NCI-H226 (cell line): ENCODE results near the gene ZNF580.

Experiments used
- DNase-seq: peaks from one replicate; pipeline ENCODE4 v3.0.0-alpha.2; 2015

ZNF580 gene

GRCh38 chr19:55679343-55680257 lies 38.8 kb downstream of the ZNF580 start:
- DNase-seq = no peak

- DNase-seq = no peak
Observed at GRCh38 chr19:55680339-55681130, 39.7 kb downstream of the ZNF580 start.

DNA sequence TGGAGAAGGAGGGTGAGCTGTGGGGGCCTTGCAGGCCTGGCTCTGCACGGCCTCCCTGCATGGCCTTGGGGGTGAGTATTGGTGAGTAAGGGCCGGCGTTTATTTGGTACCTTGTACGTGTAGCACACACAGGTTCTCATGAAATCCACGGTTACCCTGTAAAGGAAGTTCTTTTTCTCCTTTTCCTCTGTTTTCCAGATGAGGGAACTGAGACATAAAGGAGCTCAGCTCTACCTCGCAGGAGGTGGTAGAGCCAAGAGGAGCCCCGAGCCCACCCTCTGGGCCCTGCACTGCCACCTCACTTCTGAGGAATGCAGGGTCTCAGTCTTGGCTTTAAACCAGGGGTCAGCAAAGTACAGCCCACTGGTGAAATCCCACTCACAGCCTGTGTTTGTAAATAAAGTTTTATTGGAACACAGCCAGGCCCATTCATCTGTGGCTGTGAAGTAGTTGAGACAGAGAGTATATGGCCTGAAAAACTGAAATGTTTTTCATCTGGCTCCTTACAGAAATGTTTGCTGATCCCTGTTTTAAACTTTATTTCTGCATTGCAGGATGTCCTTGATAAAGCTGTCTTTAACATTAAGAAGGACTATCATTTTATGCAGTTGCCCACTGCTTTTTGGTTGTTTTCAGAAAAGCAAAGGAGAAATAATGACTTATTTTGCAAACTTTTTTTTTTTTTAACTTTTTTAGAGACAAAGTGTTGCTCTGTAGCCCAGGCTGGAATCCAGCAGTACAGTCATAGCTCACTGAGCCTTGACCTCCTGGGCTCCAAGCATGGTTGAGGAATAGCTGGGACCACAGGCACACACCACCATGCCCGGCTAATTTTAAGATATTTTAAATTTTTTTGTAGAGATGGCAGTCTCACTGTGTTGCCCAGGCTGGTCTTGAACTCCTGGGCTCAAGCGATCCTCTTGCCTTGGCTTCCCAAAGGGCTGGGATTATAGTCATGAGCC lies 40.6 kb downstream of the ZNF580 start:
- no peak for DNase-seq

GRCh38 chr19:55683449-55684261 lies 42.9 kb downstream of the ZNF580 start:
- DNase-seq = no peak

DNA sequence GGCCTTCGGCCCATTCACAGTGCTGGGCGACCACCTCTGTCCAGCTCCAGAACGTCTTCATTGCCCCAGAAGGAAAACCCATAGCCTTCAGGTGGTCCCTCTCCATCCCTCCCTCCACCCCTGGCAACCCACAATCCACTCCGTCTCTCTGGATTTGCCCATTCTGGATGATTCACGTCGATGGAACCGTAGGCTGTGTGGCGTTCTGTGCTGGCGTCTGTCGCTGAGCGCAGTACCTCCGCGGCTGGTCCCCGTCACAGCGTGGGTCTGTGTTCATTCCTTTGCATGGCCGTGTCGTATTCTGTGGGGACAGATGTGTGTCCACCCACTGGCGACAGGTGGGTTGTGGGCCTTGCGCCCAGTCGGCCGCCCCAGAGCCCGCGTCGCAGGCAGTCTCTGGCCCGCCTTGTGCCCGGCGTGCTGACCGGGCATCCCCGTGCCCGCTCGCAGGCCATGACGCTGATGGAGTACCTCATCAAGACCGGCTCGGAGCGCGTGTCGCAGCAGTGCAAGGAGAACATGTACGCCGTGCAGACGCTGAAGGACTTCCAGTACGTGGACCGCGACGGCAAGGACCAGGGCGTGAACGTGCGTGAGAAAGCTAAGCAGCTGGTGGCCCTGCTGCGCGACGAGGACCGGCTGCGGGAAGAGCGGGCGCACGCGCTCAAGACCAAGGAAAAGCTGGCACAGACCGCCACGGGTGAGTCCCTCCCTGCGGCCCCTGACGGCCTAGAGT lies 44.3 kb downstream of the ZNF580 start:
- DNase-seq = no peak

DNA sequence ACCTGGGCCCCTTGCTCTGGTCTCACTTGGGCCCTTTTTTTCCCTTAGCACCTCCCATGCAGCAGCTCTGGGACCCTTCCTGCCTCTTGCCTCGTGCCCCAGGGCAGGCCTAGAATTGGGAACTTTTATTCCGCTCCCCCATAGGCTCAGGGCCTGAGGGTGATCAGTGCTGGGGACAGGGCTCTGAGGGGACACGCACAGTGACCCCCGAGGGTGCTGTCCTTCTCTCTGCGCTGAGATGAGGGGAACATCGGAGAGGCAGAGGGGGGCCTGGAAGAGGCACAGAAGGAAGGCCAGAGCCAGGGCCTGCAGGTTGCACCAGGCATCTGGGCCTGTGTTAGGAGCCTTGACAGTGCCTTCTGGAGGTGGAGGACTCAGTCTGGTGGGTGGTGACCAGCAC lies 45.0 kb downstream of the ZNF580 start:
- no peak for DNase-seq

GRCh38 chr19:55686311-55687050 lies 45.7 kb downstream of the ZNF580 start:
- no peak for DNase-seq

DNA sequence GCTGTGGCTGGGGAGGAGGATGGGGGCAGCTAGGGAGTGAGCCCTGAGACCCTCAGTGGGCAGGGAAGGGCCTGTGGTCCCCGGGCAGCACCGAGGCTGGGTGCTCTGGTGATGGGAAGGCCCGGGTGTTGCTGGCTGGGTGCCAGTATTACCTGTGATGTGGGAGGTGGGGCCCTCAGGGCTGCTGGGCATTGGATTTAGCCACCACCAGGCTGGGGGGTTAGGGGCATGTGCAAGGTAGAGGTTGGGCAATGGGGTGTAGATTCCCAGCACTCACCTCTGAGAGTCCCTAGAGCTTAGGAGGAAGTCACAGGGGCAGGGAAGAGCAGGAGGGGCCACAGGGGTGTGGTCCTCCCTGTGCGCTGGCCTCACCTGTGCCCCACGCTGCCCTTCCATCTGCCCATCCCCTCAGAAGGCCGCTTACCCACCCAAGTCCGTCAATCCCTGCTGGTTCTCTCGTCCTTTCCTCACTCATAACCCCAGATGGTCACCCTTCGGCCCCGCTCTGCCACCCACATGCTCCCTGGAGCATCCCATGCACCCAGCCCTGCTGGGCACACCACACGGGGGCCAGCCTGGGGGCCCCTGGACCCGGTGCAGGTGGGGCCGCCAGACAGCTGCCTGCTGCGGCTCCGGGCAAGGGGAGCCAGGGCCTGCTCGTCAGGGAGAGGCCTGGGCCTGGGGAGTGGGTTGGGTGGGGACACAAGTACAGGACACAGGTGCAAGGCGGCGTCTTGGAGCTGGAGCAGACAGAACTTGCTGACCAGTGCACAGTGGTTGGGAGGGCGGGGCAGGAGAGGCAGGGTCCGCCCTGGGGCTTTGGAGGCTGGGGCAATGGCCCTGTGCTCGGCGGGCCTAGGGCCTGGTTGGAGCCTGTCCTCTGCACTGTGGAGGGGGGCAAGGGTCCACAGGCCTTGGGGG lies 46.7 kb downstream of the ZNF580 start:
- DNase-seq = no peak

DNA sequence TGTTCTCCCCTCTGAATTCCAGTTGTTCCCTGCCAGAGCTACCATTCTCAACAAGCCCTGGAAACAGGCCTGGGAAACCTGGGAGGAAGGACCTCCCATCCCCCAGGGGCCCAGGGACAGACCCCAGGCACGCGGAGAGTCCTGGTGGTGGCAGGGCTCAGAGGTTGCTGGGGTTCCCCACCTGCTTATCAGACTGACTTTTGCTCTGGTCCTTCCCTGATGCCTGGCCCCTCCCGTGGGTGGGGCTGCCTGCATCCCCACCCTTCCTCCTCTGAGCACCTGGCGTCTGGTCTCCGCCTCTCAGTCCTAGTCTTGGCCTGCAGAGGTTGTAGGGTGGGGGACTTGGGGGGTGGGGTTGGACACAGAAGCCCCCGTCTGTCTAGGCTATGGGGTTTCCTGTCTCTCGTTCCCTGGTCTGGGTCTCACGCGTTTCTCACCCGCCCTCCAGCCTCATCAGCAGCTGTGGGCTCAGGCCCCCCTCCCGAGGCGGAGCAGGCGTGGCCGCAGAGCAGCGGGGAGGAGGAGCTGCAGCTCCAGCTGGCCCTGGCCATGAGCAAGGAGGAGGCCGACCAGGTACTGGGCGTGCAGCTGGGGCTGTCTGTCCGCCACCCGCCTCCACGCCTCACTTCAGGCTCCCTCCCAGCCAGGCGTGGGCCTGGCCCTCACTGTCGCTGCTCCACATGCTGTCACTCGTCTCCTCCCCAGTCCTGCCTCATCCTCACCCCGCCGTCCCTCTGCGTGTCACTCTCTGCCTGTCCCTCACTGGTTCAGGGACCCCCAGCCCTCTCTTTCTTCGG lies 47.8 kb downstream of the ZNF580 start:
- DNase-seq = no peak

DNA sequence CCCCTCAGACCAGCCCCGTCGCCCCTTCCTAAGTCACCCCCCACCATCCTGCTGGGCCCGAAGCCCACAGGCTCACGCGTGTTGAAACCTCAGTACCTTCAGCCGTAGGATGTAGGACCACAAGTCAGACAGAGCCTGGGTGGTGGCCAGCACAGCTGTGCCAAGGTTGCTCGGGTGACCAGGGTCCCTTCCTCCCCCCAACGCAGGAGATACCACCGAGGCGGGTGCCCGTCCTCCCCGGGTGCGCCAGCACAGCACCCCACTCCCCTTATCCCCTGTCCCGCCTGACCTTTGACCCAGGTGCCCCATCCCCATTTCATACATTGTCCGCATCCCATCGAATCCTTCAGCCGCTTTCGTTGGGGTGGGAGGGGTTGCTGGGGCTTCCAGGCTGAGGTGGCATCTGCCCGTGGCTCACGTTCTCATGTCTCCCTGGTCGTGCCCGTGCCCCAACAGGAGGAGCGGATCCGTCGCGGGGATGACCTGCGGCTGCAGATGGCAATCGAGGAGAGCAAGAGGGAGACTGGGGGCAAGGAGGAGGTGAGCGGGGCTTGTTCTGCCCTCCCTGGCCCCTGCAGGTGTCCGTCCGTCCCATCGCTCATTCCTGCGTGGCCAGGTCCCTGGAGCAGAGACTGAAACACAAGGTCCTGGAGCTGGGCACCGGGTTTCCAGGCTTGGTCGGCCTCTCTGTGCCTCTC lies 48.8 kb downstream of the ZNF580 start:
- DNase-seq = no peak

DNA sequence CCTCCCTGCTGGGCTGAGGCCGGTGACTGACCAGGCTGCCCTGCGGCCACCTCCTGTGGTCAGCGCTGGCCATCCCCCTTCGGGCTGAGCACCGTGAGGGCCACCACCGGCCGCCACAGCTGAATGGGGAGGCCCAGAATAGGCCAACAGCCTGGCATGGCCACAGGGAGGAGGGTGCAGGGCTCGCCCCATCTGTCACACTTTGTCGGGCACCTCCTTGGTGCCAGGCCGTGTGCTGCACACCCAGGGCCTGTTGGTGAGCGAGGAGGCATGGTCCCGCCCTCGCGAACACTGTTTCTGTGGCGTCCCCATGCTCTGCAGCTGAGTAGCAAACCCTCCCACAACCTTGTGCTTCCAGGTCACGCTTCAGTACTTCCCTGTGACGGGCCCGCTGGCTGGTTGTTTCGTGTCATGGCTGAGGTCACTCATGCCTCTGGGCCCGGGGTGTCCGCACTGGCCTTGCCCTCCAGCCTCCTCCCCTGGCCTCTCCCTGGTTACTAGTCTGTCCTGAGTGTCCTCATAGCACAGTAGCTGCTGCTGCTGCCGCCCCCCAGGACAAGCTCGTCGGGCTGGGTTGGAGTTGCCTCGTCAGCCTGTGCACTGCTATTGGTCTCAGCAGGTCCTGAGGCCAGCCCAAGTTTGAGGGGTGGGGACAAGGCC lies 49.4 kb downstream of the ZNF580 start:
- DNase-seq = no peak

GRCh38 chr19:55690769-55691545 lies 50.2 kb downstream of the ZNF580 start:
- DNase-seq = no peak

DNA sequence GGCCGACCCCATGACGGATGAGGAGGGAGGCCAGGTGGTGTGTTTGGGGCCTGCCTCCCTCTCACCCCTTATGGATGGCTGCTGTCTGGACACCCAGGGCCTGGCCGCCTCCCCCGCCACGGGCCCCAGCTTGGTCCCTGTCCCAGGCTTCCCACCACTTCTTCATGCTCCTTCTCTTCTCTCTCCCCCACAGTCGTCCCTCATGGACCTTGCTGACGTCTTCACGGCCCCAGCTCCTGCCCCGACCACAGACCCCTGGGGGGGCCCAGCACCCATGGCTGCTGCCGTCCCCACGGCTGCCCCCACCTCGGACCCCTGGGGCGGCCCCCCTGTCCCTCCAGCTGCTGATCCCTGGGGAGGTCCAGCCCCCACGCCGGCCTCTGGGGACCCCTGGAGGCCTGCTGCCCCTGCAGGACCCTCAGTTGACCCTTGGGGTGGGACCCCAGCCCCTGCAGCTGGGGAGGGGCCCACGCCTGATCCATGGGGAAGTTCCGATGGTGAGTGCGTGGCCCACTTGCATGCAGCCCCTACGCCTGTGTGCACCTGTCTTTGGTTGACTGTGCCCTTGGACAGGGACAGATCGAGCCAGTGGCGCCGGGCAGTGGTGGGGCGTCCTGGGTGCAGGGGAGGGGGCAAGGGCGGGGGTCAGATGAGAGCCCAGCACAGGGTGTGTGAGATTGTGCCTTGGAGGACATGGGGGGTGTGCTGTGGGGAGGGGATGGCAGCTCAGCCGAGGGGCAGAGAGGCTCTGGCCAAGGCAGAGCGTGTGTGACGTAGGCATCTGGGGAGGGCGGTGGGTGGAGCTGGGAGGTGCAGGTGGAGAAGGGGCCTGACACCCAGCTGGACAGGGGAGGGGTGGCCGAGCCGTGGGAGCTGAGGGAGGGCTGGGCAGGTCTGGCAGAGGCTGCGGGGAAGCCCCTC lies 51.0 kb downstream of the ZNF580 start:
- no peak for DNase-seq

DNA sequence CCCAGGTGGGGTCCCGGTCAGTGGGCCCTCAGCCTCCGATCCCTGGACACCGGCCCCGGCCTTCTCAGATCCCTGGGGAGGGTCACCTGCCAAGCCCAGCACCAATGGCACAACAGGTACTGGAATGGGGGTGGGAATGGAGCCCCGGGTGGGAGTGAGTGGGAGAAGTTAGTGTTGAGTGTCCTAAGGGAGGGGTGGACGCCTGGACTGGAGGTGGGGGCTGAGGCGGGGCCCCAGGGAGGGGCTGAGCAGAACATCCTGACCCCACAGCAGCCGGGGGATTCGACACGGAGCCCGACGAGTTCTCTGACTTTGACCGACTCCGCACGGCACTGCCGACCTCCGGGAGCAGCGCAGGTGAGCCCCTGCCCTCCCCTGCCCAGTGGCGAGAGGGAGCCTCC lies 51.9 kb downstream of the ZNF580 start:
- DNase-seq = no peak
